Prostate gland (tissue), 2 donors: ENCODE measurements around the gene NCOA6.

Experiments used
- CTCF ChIP-seq, 4 experiments: fragments of 200-600 bp in 2 of 4; fragments of 450-650 bp in 2 of 4; sonication (generic) in 2 of 4; IDR thresholded peaks; 1 replicate in 3 of 4; 2 replicates in 1 of 4; pipeline ENCODE4 v1.5.1; 2016 to 2019; ENCODE audit warnings: antibody characterized with exemption in 4 of 4, mild to moderate bottlenecking in 2 of 4, moderate library complexity in 2 of 4
- POLR2A ChIP-seq: fragments of 450-650 bp; IDR thresholded peaks from one replicate; pipeline ENCODE4 v1.6.1; 2016; ENCODE audit warnings: antibody characterized with exemption, mild to moderate bottlenecking
- POLR2AphosphoS5 ChIP-seq: sonication (generic); formaldehyde crosslinking; IDR thresholded peaks from one replicate; pipeline ENCODE4 v1.6.1; 2017; ENCODE audit warnings: antibody characterized with exemption

- TF ChIP-seq CTCF (IDR thresholded peaks at IDR 0.05) = peak; percentile 62 to 82 (median 76)
- TF ChIP-seq POLR2AphosphoS5 = peak; percentile 83
- TF ChIP-seq POLR2A = peak; percentile 50
Measured at GRCh38 chr20:34872622-34873224, 47.3 kb upstream of the NCOA6 start, which contains the start of gene GGT7.
